ENCODE data around the gene TBL3. TPM values are rescaled to one million over a fixed set of nuclear protein-coding genes. Genes with fewer than 3 reads are reported as not detected.

The TBL3 gene
- total and polyA plus RNA-seq, 2 donors (not counting 1 experiment from before 2014, with no cell fraction given) = 31.9 to 52.2 TPM

DNA sequence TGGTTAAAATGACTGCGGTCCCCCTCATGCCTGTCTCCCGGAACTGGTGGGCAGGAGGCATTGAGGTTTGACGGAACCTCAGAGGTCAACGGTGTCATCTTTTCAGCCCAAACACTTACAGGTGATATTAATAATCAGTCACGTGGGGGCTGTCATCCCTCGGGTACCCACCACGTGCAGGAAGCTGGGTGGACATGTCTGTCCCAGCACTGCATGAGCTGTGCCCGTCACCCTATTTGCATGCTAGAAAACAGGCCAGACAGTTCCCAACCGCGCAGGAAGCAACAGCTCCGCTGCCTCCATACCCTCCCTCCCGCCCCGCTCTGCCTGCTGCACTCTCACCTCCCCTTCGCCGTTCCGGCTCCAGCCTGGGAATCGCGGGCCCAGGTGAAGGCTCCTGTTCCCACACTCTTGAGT lies 19.3 kb downstream of the TBL3 start:
- H4K20me1 ChIP-seq (ENCODE audit: control insufficient read depth, insufficient read depth, low read length, poor library complexity, severe bottlenecking) = no peaks in the 10 kb centered on the region
- peaks cover 0 to 13% (median 0%) of the 10 kb centered on the region in 3 donors for H3K9me3 ChIP-seq (ENCODE audit: control extremely low read depth in 1 of 3, control insufficient read depth in 2 of 3, insufficient read depth in 1 of 3, low read length in 2 of 3)
- POLR2A ChIA-PET = interaction anchor here (0.6 to 3.0 kb wide), 13 partner anchors 8 to 260 kb away, joined by 3 to 36 read pairs (median 5); partner anchors contain the start of genes ECI1, MSRB1, RNF151 and RPS2
- peak overlapping the region; percentile 86 to 92 for H3K27ac ChIP-seq (ENCODE audit: low read length in 2 of 2)
- peak overlapping the region; percentile 91 for H3K4me3 Mint-ChIP-seq
- H3K27me3 Mint-ChIP-seq = no peaks in the 10 kb centered on the region
- CTCF ChIA-PET = interaction anchor here (0.6 to 5.5 kb wide), 6 partner anchors 13 to 451 kb away, joined by 3 to 32 read pairs (median 4); partner anchors contain the start of genes RPS2 and TRAF7
- ATAC-seq (ENCODE audit: low read depth) = peak; percentile 54
- DNase-seq = peak; percentile 89
- TF ChIP-seq, protein P1, sequence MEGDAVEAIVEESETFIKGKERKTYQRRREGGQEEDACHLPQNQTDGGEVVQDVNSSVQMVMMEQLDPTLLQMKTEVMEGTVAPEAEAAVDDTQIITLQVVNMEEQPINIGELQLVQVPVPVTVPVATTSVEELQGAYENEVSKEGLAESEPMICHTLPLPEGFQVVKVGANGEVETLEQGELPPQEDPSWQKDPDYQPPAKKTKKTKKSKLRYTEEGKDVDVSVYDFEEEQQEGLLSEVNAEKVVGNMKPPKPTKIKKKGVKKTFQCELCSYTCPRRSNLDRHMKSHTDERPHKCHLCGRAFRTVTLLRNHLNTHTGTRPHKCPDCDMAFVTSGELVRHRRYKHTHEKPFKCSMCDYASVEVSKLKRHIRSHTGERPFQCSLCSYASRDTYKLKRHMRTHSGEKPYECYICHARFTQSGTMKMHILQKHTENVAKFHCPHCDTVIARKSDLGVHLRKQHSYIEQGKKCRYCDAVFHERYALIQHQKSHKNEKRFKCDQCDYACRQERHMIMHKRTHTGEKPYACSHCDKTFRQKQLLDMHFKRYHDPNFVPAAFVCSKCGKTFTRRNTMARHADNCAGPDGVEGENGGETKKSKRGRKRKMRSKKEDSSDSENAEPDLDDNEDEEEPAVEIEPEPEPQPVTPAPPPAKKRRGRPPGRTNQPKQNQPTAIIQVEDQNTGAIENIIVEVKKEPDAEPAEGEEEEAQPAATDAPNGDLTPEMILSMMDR (IDR thresholded peaks at IDR 0.05) = no peak
- TF ChIP-seq EZH2 (IDR thresholded peaks at IDR 0.05; ENCODE audit: borderline replicate concordance, insufficient read depth, low read depth, low read length, poor library complexity, severe bottlenecking) = no peak
- peak overlapping the region; percentile 100 for H3K4me2 ChIP-seq (replicated peaks; ENCODE audit: low read depth, low read length, poor library complexity, severe bottlenecking)
- H3K27me3 ChIP-seq (replicated peaks in 1 of 4; ENCODE audit: control extremely low read depth in 1 of 4, control insufficient read depth in 3 of 4, insufficient read depth in 4 of 4, low read length in 3 of 4) = no peaks in the 10 kb centered on the region
- no peaks in the 10 kb centered on the region for H3K79me2 ChIP-seq (ENCODE audit: control insufficient read depth, insufficient read depth, low read length)
- H3K4me3 ChIP-seq (ENCODE audit: control extremely low read depth in 1 of 5, extremely low read depth in 1 of 5, insufficient read depth in 1 of 5, low read depth in 2 of 5, low read length in 4 of 5) = peak overlapping the region in 4 of 5 experiments; percentile 65 to 93 (median 69)
- peak overlapping the region; percentile 97 for H3K27ac Mint-ChIP-seq
- peaks cover 0 to under 1% of the 10 kb centered on the region in 2 experiments for H3K36me3 ChIP-seq (replicated peaks in 1 of 2; ENCODE audit: control extremely low read depth in 1 of 2, control insufficient read depth in 1 of 2, extremely low read depth in 1 of 2, insufficient read depth in 2 of 2, low read length in 1 of 2)
- peak overlapping the region; percentile 56 for H2AFZ ChIP-seq (ENCODE audit: insufficient read depth, low read depth, low read length, poor library complexity, severe bottlenecking)
- peaks cover 33% of the 10 kb centered on the region for H3K4me1 Mint-ChIP-seq
- no peaks in the 10 kb centered on the region for H3K9me3 Mint-ChIP-seq (ENCODE audit: insufficient read depth)
- peaks cover 24 to 35% of the 10 kb centered on the region in 2 donors for H3K4me1 ChIP-seq (ENCODE audit: control insufficient read depth in 2 of 2, insufficient read depth in 2 of 2, low read length in 2 of 2)
- peak overlapping the region; percentile 90 for H3K9ac ChIP-seq (ENCODE audit: low read length)
- intact Hi-C loops (cut with micrococcal nuclease) = loop anchor here (1.0 to 10.0 kb wide), 4 partner anchors 8 to 786 kb away; partner anchors contain the start of genes ELOB, MSRB1 and RPS2
- 0% methylated on average over 18 of the region's 18 CpGs for WGBS (ENCODE audit: insufficient coverage)

DNA sequence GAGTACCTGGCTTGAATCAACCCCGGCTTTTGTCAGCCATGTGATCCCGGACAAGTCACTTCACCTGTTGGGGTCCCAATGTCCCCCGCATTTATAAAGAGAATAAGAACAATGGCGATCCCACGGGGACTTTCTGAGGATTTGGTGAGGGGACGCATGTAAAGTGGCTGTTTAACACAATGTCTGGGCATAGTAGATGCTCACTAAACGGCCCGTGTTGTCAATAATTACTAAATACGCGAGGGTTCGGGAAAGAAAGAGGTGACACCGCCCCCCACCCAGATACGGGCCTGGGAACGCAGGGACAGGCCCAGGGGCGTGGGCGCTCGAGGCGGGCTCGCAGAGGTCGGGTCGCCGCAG lies 19.7 kb downstream of the TBL3 start:
- no peaks in the 10 kb centered on the region for H3K36me3 ChIP-seq (replicated peaks in 1 of 2; ENCODE audit: control extremely low read depth in 1 of 2, control insufficient read depth in 1 of 2, extremely low read depth in 1 of 2, insufficient read depth in 2 of 2, low read length in 1 of 2)
- peak overlapping the region; percentile 86 to 92 for H3K27ac ChIP-seq (ENCODE audit: low read length in 2 of 2)
- H3K4me1 Mint-ChIP-seq = peaks cover 33% of the 10 kb centered on the region
- H3K27me3 ChIP-seq (replicated peaks in 1 of 4; ENCODE audit: control extremely low read depth in 1 of 4, control insufficient read depth in 3 of 4, insufficient read depth in 4 of 4, low read length in 3 of 4) = no peaks in the 10 kb centered on the region
- no peaks in the 10 kb centered on the region for H4K20me1 ChIP-seq (ENCODE audit: control insufficient read depth, insufficient read depth, low read length, poor library complexity, severe bottlenecking)
- peaks cover 24 to 35% of the 10 kb centered on the region in 2 donors for H3K4me1 ChIP-seq (ENCODE audit: control insufficient read depth in 2 of 2, insufficient read depth in 2 of 2, low read length in 2 of 2)
- peak overlapping the region; percentile 0 for H2AFZ ChIP-seq (ENCODE audit: insufficient read depth, low read depth, low read length, poor library complexity, severe bottlenecking)
- H3K4me3 ChIP-seq (ENCODE audit: control extremely low read depth in 1 of 5, extremely low read depth in 1 of 5, insufficient read depth in 1 of 5, low read depth in 2 of 5, low read length in 4 of 5) = peak overlapping the region in 4 of 5 experiments; percentile 51 to 93 (median 69)
- intact Hi-C loops (cut with micrococcal nuclease) = loop anchor here (1.0 to 10.0 kb wide), 4 partner anchors 8 to 786 kb away; partner anchors contain the start of genes ELOB, MSRB1 and RPS2
- ATAC-seq (ENCODE audit: low read depth) = no peak
- TF ChIP-seq, protein P1 (IDR thresholded peaks at IDR 0.05) = no peak
- no peak for TF ChIP-seq EZH2 (IDR thresholded peaks at IDR 0.05; ENCODE audit: borderline replicate concordance, insufficient read depth, low read depth, low read length, poor library complexity, severe bottlenecking)
- peak overlapping the region; percentile 91 for H3K4me3 Mint-ChIP-seq
- no peaks in the 10 kb centered on the region for H3K79me2 ChIP-seq (ENCODE audit: control insufficient read depth, insufficient read depth, low read length)
- H3K9ac ChIP-seq (ENCODE audit: low read length) = peak overlapping the region; percentile 53
- no peak for DNase-seq
- 10% methylated on average over 22 of the region's 22 CpGs for WGBS (ENCODE audit: insufficient coverage)
- H3K9me3 ChIP-seq (ENCODE audit: control extremely low read depth in 1 of 3, control insufficient read depth in 2 of 3, insufficient read depth in 1 of 3, low read length in 2 of 3) = peaks cover 0 to 13% (median 0%) of the 10 kb centered on the region in 3 donors
- no peaks in the 10 kb centered on the region for H3K27me3 Mint-ChIP-seq
- H3K9me3 Mint-ChIP-seq (ENCODE audit: insufficient read depth) = no peaks in the 10 kb centered on the region
- POLR2A ChIA-PET = interaction anchor here (0.6 to 3.0 kb wide), 15 partner anchors 9 to 755 kb away, joined by 3 to 36 read pairs (median 5); partner anchors contain the start of genes ECI1, MSRB1, PDPK1 and RPS2
- CTCF ChIA-PET = interaction anchor here (1.2 to 5.5 kb wide), 4 partner anchors 13 to 163 kb away, joined by 3 to 32 read pairs (median 4); partner anchors contain the start of genes RPS2 and TRAF7
- peak overlapping the region; percentile 100 for H3K4me2 ChIP-seq (replicated peaks; ENCODE audit: low read depth, low read length, poor library complexity, severe bottlenecking)
- H3K27ac Mint-ChIP-seq = peak overlapping the region; percentile 97
